ENCODE data around the gene NECTIN1.

DNA sequence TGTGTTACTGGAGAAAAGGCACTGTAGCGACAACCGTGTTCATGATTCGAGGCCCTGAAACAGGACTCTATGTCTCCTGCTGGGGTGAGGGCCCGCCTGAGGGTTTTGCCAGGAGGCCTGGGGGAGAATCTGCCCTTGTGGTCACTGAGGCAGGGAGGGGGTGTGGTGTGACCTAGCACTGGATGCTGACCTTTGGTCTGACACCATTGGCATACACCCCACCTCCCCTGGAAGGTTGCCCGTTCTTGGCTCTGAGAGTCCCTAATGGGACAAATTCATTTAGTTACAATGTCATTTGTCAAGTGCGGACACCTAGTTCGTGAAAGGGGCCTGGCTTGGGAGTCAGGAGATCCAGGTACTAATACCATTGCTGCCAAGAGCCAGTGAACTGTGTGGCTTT is 29.0 kb downstream of the NECTIN1 start:
- TF ChIP-seq, protein P1, sequence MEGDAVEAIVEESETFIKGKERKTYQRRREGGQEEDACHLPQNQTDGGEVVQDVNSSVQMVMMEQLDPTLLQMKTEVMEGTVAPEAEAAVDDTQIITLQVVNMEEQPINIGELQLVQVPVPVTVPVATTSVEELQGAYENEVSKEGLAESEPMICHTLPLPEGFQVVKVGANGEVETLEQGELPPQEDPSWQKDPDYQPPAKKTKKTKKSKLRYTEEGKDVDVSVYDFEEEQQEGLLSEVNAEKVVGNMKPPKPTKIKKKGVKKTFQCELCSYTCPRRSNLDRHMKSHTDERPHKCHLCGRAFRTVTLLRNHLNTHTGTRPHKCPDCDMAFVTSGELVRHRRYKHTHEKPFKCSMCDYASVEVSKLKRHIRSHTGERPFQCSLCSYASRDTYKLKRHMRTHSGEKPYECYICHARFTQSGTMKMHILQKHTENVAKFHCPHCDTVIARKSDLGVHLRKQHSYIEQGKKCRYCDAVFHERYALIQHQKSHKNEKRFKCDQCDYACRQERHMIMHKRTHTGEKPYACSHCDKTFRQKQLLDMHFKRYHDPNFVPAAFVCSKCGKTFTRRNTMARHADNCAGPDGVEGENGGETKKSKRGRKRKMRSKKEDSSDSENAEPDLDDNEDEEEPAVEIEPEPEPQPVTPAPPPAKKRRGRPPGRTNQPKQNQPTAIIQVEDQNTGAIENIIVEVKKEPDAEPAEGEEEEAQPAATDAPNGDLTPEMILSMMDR (conservative IDR thresholded peaks at IDR 0.05 in 1 of 2, IDR thresholded peaks at IDR 0.05 in 1 of 2; ENCODE audit: extremely low read depth in 1 of 2, insufficient read depth in 1 of 2, low read depth in 1 of 2, low read length in 2 of 2): no peak
- TF ChIP-seq EZH2 (IDR thresholded peaks at IDR 0.05; ENCODE audit: borderline replicate concordance, low read length): no peak
